ENCODE results near the gene DFFA.

DFFA gene

GRCh38 chr1:10456048-10456447 is 16.3 kb downstream of the DFFA start:
- TF ChIP-seq CTCF (conservative IDR thresholded peaks at IDR 0.05; ENCODE audit: low read depth), result 0 out of 2 replicates have a peak, but pooled peaks have one; percentile 15
- POLR2A ChIA-PET (ENCODE audit: low non-redundant PET), result no interaction called here
- DNase-seq (ENCODE audit: low spot score), result no peak
- H3K27ac ChIP-seq, result peak overlapping the region; percentile 55
- CTCF ChIA-PET, result interaction anchor here (0.7 to 2.4 kb wide), 2 partner anchors 39 to 788 kb away, joined by 4 to 10 read pairs; no protein-coding TSS in a partner anchor

DNA sequence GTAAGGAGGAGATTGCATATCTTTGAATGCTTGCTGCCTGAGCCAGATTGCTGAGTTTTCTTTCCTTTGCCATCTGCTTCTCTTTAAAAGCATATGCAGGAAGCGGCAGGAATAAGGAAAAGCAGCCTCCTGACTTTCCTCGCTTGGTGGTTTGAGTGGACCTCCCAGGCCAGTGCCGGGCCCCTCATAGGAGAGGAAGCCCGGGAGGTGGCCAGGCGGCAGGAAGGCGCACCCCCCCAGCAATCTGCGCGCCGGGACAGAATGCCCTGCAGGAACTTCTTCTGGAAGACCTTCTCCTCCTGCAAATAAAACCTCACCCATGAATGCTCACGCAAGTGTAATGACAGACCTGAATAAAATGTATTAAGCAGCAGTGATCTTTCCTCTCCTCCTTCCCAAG is 21.0 kb downstream of the DFFA start:
- no peak for DNase-seq (ENCODE audit: low spot score)
- no peak for TF ChIP-seq CTCF (conservative IDR thresholded peaks at IDR 0.05; ENCODE audit: low read depth)
- ChIA-PET POLR2A (ENCODE audit: low non-redundant PET) (no interaction called here), CTCF (no interaction called here)
- H3K27ac ChIP-seq, result no peak overlapping the region; the same call in 1 of the 2 replicates

DNA sequence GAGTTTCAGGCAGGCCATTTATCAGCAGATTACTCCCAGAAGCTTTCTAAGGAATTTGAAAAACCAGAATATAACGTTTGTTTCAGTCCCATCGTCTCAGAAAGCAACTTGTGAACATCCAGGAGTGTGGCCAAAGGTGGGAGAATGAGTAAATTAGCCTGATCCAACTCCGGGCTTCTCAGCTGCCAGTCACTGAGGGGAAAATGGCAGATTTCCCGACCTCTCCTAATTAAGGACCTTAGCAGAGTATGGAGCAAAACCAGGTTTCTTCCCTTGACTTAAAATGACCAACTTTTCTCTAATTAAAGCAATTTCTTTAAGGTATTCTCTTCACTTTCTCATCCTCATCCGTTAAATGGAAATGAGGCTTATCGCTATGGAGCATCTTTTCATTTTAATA is 21.5 kb downstream of the DFFA start:
- ChIA-PET CTCF (no interaction called here), POLR2A (ENCODE audit: low non-redundant PET) (no interaction called here)
- no peak for DNase-seq (ENCODE audit: low spot score)
- H3K27ac ChIP-seq, result no peak overlapping the region
- TF ChIP-seq CTCF (conservative IDR thresholded peaks at IDR 0.05; ENCODE audit: low read depth), result no peak

DNA sequence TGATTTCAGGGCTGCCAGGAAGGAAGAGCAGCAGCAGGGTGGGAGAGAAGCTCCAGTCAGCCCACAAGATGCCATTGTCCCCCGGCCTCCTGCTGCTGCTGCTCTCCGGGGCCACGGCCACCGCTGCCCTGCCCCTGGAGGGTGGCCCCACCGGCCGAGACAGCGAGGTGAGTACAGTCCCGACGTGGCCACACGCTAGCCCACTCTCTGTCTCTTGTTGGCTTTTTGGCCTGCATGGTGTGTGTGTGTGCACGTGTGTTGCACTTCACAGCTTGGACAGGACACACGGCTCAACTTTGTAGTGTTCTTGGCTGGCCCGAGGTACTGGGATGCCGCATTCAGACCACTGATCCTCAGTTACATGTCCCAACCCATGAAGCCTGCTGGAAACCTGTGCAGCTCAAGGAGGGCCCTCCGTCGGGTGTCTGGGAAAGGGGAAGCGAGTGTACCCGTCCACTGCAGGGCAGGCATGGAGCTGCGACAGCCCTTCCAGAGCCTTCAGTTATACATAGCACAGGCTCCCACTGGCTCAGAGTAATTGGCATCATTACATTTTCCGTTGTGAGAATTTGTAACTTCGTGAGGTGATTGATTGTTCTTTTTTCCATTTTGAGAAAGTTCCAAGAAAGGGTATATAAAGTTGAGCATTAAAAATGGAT is 22.0 kb downstream of the DFFA start:
- ChIA-PET POLR2A (ENCODE audit: low non-redundant PET) (no interaction called here), CTCF (interaction anchor here (0.9 kb wide), 1 partner anchor 20 kb away, joined by 3 read pairs; the partner anchor contains the start of gene CENPS)
- no peak overlapping the region for H3K27ac ChIP-seq
- no peak for DNase-seq (ENCODE audit: low spot score)
- TF ChIP-seq CTCF (conservative IDR thresholded peaks at IDR 0.05; ENCODE audit: low read depth), result no peak

- POLR2A ChIA-PET (ENCODE audit: low non-redundant PET), result interaction anchor here (0.5 kb wide), 1 partner anchor 1754 kb away, joined by 3 read pairs; no protein-coding TSS in a partner anchor
- H3K27ac ChIP-seq, result no peak within 1 kb of the TSS; the same call in 1 of the 2 replicates
- CTCF ChIA-PET, result interaction anchor here (0.9 kb wide), 1 partner anchor 19 kb away, joined by 3 read pairs; the partner anchor contains the start of gene CENPS
- DNase-seq (ENCODE audit: low spot score), result no peak
- no peak for TF ChIP-seq CTCF (conservative IDR thresholded peaks at IDR 0.05; ENCODE audit: low read depth)
Measured at GRCh38 chr1:10449751-10450150, 22.6 kb downstream of the DFFA start, which contains the start of gene CORT. Gene CORT, plus strand, starts transcription at chr1:10450031. Its CDS starts 193 bp downstream, at chr1:10450224.

GRCh38 chr1:10446790-10447422 is 25.4 kb downstream of the DFFA start:
- no peak overlapping the region for H3K27ac ChIP-seq
- TF ChIP-seq CTCF (conservative IDR thresholded peaks at IDR 0.05; ENCODE audit: low read depth), result no peak
- CTCF ChIA-PET, result interaction anchor here (0.6 to 0.8 kb wide), 2 partner anchors 347 to 462 kb away, joined by 3 to 5 read pairs; no protein-coding TSS in a partner anchor
- DNase-seq (ENCODE audit: low spot score), result no peak
- POLR2A ChIA-PET (ENCODE audit: low non-redundant PET), result interaction anchor here (0.6 kb wide), 1 partner anchor 19 kb away, joined by 3 read pairs; no protein-coding TSS in a partner anchor
